OCI-LY3 (cell line): ENCODE measurements around the gene YAP1.

Experiments
- EZH2phosphoT487 ChIP-seq: fragments of 200-600 bp; shearing (Covaris generic); IDR thresholded peaks from 2 replicates; pipeline ENCODE4 v1.6.1; 2018; ENCODE audit warnings: antibody characterized with exemption, mixed run types, low read depth
- TF ChIP-seq, protein P1 (sequence below): fragments of 200-600, 300-600 bp; sonication (generic); IDR thresholded peaks from 2 replicates; pipeline ENCODE4 v1.5.1; 2014; ENCODE audit warnings: antibody characterized with exemption, low read length, low read depth

DNA sequence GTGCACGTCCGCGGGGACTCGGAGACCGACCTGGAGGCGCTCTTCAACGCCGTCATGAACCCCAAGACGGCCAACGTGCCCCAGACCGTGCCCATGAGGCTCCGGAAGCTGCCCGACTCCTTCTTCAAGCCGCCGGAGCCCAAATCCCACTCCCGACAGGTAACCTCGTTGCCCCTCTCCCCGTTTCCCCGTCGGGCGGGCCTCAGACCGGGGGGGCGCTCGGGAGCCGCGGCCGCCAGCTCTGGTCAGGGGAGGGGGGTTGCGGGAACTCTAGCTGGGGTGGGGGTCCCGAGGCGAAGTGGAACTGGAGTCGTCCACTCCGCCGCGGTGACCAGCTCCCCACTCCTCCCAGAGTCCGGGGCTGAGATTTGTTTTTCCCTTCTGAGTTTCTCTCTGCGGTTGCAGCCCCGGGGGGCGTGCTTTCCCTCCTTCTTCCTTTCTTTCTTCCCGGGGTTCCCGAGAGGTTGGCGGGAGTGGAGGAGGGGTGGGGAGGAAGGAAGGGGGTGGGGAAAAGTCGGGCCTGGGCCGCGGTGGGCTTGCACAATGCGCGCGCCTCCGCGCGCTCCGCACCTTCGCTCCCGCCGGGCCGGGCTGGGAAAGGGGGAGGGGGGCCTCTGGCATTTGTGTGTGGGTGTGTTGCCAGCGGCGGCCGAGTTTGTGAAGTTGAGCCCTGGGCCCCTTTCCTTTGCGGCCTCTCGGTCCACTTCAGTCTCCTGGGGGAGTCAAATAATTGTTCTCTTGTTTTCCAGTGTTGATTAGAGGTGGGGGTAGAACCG is 952 bp downstream of the YAP1 start:
- TF ChIP-seq, protein P1, sequence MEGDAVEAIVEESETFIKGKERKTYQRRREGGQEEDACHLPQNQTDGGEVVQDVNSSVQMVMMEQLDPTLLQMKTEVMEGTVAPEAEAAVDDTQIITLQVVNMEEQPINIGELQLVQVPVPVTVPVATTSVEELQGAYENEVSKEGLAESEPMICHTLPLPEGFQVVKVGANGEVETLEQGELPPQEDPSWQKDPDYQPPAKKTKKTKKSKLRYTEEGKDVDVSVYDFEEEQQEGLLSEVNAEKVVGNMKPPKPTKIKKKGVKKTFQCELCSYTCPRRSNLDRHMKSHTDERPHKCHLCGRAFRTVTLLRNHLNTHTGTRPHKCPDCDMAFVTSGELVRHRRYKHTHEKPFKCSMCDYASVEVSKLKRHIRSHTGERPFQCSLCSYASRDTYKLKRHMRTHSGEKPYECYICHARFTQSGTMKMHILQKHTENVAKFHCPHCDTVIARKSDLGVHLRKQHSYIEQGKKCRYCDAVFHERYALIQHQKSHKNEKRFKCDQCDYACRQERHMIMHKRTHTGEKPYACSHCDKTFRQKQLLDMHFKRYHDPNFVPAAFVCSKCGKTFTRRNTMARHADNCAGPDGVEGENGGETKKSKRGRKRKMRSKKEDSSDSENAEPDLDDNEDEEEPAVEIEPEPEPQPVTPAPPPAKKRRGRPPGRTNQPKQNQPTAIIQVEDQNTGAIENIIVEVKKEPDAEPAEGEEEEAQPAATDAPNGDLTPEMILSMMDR = no peak
- no peak for TF ChIP-seq EZH2phosphoT487
